Right lobe of liver (tissue), 6 donors: ENCODE measurements around the gene EVL. TPM values are rescaled to one million over a fixed set of nuclear protein-coding genes. Genes with fewer than 3 reads are reported as not detected.

Experiments used
- ATAC-seq, 4 donors: fragments of 200-7000 bp; cut with Tn5 transposase; one replicate each; pipeline ENCODE4 v1.9.1; 2020; ENCODE audit warnings: mild to moderate bottlenecking in 4 of 4, moderate library complexity in 4 of 4
- DNase-seq, 3 donors: peaks; one replicate each; pipeline ENCODE4 v3.0.0-alpha.2; 2020
- H3K27ac ChIP-seq, 3 donors: fragments of 200-600 bp; one replicate each; pipeline ENCODE4 v1.8.0; 2022
- H3K27me3 ChIP-seq, 2 donors: fragments of 200-600 bp; one replicate each; pipeline ENCODE4 v1.8.0; 2022
- H3K36me3 ChIP-seq, 4 donors: fragments of 200-600 bp; sonication (generic) in 1 of 4; one replicate each; pipeline versions ENCODE4 v1.5.1 to v1.8.0; 2017 to 2022; ENCODE audit warnings: control low read depth in 1 of 4
- H3K4me1 ChIP-seq, 4 donors: fragments of 200-600 bp; sonication (generic) in 1 of 4; one replicate each; pipeline versions ENCODE4 v1.5.1 to v1.8.0; 2017 to 2022; ENCODE audit warnings: control low read depth in 1 of 4
- H3K4me3 ChIP-seq, 3 donors: fragments of 200-600 bp; one replicate each; pipeline ENCODE4 v1.8.0; 2022
- H3K9me3 ChIP-seq, 4 donors: fragments of 200-600 bp; sonication (generic) in 1 of 4; one replicate each; pipeline versions ENCODE4 v1.5.1 to v1.8.0; 2017 to 2022; ENCODE audit warnings: control low read depth in 1 of 4
- CTCF ChIP-seq, 4 donors: fragments of 200-600 bp in 3 of 4; fragments of 450-650 bp in 1 of 4; IDR thresholded peaks; one replicate each; pipeline versions ENCODE4 v1.5.1 to v1.8.0; 2016 to 2022; ENCODE audit warnings: antibody characterized with exemption in 4 of 4, mild to moderate bottlenecking in 2 of 4
- POLR2A ChIP-seq: fragments of 450-650 bp; IDR thresholded peaks from one replicate; pipeline ENCODE4 v1.6.1; 2017; ENCODE audit warnings: antibody characterized with exemption, mild to moderate bottlenecking
- WGBS: methylation state at CpG from one replicate; pipeline ENCODE4 v1.1.6; 2018; ENCODE audit warnings: low coverage, low lambda C conversion rate; ENCODE audit not compliant: insufficient coverage; ENCODE audit errors: missing lambda C conversion rate; 5-methylcytosine and 5-hydroxymethylcytosine counted together
- intact Hi-C, 2 donors: fragments of 100-400 bp; cut with DNase I; formaldehyde crosslinking; loops; one replicate each; pipeline versions ENCODE4 v1.11.2 to v1.14.1; 2022
- total RNA-seq, 6 experiments: library from RNA; depleted of rRNA in 2 of 6; stranded (reverse); fragments of >200 nt in 2 of 6; fragmentation: NEBNext Ultra II Directional in 3 of 6; extraction: Animal tissue kit (Norgen Biotek cat#: 25700) in 3 of 6; gene quantifications; one replicate each; pipeline versions ENCODE4 v1.1.0 to v1.2.4, GENCODE V29; 2016 to 2023
- donor health status: DM: no; HTN: yes; CAD: no.
- donor health status: DM: no; HTN: no; CAD: no.
- donor health status: DM: no; HTN: no; CAD: no.
- donor health status: DM: no; HTN: yes; CAD: no.
- donor health status: DM: no; HTN: yes; CAD: no.

EVL gene
- total RNA-seq, 6 experiments from 2014 or later = 23.6 to 162 (median 68.4) TPM

GRCh38 chr14:100122481-100123223 is 57.4 kb downstream of the EVL start:
- H3K9me3 ChIP-seq = no peaks in the 10 kb centered on the region
- no peaks in the 10 kb centered on the region for H3K4me1 ChIP-seq
- peaks cover 0 to 8% (median 3%) of the 10 kb centered on the region in 4 donors for H3K36me3 ChIP-seq
- intact Hi-C loops = no loop called here
- no peak overlapping the region for H3K4me3 ChIP-seq
- 100% methylated on average over 1 of the region's 8 CpGs for WGBS
- TF ChIP-seq POLR2A (no peak), CTCF (IDR thresholded peaks at IDR 0.05) (no peak)
- no peak for ATAC-seq
- H3K27me3 ChIP-seq = no peaks in the 10 kb centered on the region
- H3K27ac ChIP-seq = no peak overlapping the region
- no peak for DNase-seq

- ATAC-seq (no peak), DNase-seq (no peak)
- Histone ChIP-seq H3K27ac (no peak overlapping the region), H3K4me1 (no peaks in the 10 kb centered on the region), H3K4me3 (no peak overlapping the region), H3K36me3 (peaks cover 0 to 8% (median 3%) of the 10 kb centered on the region in 4 donors), H3K9me3 (no peaks in the 10 kb centered on the region), H3K27me3 (no peaks in the 10 kb centered on the region)
- 94% methylated on average over 3 of the region's 10 CpGs for WGBS
- no peak for TF ChIP-seq POLR2A
- intact Hi-C loops = no loop called here
Observed at GRCh38 chr14:100123618-100124017, 58.4 kb downstream of the EVL start.

- no peak for DNase-seq
Observed at GRCh38 chr14:100124551-100125088, 59.4 kb downstream of the EVL start.

GRCh38 chr14:100126401-100126800 is 61.2 kb downstream of the EVL start:
- intact Hi-C loops = no loop called here
- Histone ChIP-seq H3K4me3 (no peak overlapping the region), H3K4me1 (no peaks in the 10 kb centered on the region), H3K27me3 (no peaks in the 10 kb centered on the region), H3K9me3 (no peaks in the 10 kb centered on the region), H3K36me3 (peaks cover 0 to 21% (median 8%) of the 10 kb centered on the region in 4 donors), H3K27ac (no peak overlapping the region)
- no peak for DNase-seq
- no CpG with 5 or more reads among the region's 13 CpGs for WGBS
- ATAC-seq = no peak
- TF ChIP-seq POLR2A (no peak), CTCF (IDR thresholded peaks at IDR 0.05) (no peak)

More at GRCh38 chr14:100124551-100125088, 59.4 kb downstream of the EVL start:
- no peaks in the 10 kb centered on the region for H3K4me1 ChIP-seq
- no peaks in the 10 kb centered on the region for H3K27me3 ChIP-seq
- 89% methylated on average over 10 of the region's 20 CpGs for WGBS
- intact Hi-C loops = no loop called here
- ATAC-seq = no peak
- H3K9me3 ChIP-seq = no peaks in the 10 kb centered on the region
- no peak overlapping the region for H3K27ac ChIP-seq
- peaks cover 0 to 11% (median 4%) of the 10 kb centered on the region in 4 donors for H3K36me3 ChIP-seq
- TF ChIP-seq CTCF (IDR thresholded peaks at IDR 0.05) = no peak
- TF ChIP-seq POLR2A = no peak
- no peak overlapping the region for H3K4me3 ChIP-seq

- H3K9me3 ChIP-seq = no peaks in the 10 kb centered on the region
- DNase-seq = no peak
- no peaks in the 10 kb centered on the region for H3K4me1 ChIP-seq
- no peaks in the 10 kb centered on the region for H3K27me3 ChIP-seq
- TF ChIP-seq POLR2A (no peak), CTCF (IDR thresholded peaks at IDR 0.05) (no peak)
- H3K4me3 ChIP-seq = no peak overlapping the region
- intact Hi-C loops = no loop called here
- ATAC-seq = no peak
- 87% methylated on average over 4 of the region's 12 CpGs for WGBS
- no peak overlapping the region for H3K27ac ChIP-seq
- H3K36me3 ChIP-seq = peaks cover 0 to 36% (median 14%) of the 10 kb centered on the region in 4 donors
Observed at GRCh38 chr14:100127853-100128455, 62.7 kb downstream of the EVL start.
